Central memory CD8-positive, alpha-beta T cell (primary cell): ENCODE data around the gene MYL3.

Source experiments
- ATAC-seq: fragments of 150-1000 bp; cut with Tn5 transposase; replicated peaks from 2 replicates; pipeline ENCODE4 v1.10.0; 2022; ENCODE audit warnings: mild to moderate bottlenecking, moderate FRiP score, moderate number of reproducible peaks; ENCODE audit not compliant: poor library complexity, severe bottlenecking; ENCODE audit errors: extremely low read depth
- DNase-seq, 2 donors: peaks; one replicate each; pipeline ENCODE4 v3.0.0; 2021; ENCODE audit warnings: low spot score in 2 of 2
- H3K27ac Mint-ChIP-seq: one replicate; pipeline ENCODE4 v1.8.0; 2022; ENCODE audit warnings: low read depth, mild to moderate bottlenecking, moderate library complexity, mixed read lengths
- H3K27me3 Mint-ChIP-seq: one replicate; pipeline ENCODE4 v1.8.0; 2022; ENCODE audit warnings: mixed read lengths
- H3K36me3 Mint-ChIP-seq: one replicate; pipeline ENCODE4 v1.8.0; 2022; ENCODE audit warnings: mild to moderate bottlenecking, moderate library complexity, mixed read lengths; ENCODE audit not compliant: insufficient read depth
- H3K4me1 Mint-ChIP-seq: one replicate; pipeline ENCODE4 v1.8.0; 2022; ENCODE audit warnings: mixed read lengths
- H3K4me3 Mint-ChIP-seq: one replicate; pipeline ENCODE4 v1.8.0; 2022; ENCODE audit warnings: mild to moderate bottlenecking, moderate library complexity, mixed read lengths
- H3K9me3 Mint-ChIP-seq: one replicate; pipeline ENCODE4 v1.8.0; 2022; ENCODE audit warnings: mixed read lengths

Gene MYL3

DNA sequence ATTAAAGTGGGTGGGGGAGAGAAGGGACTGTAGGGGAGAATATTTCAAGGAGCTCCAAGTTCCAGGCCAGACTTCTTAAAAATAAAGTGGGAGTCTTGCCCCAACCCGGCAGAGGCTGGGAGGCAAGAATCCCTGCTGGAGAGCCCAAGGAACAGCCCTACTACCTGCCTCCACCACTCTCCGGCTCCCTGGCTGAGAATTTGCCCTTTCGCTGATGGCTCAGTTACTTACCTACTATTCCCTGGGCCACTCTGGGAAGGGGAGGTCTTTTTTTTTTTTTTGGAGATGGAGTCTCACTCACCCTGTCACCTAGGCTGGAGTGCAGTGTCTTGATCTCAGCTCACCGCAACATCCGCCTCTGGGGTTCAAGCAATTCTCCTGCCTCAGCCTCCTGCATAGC is 15.5 kb downstream of the MYL3 start:
- Mint-ChIP-seq H3K27ac (no peak overlapping the region), H3K4me3 (no peak overlapping the region), H3K4me1 (peaks cover 7% of the 10 kb centered on the region)

DNA sequence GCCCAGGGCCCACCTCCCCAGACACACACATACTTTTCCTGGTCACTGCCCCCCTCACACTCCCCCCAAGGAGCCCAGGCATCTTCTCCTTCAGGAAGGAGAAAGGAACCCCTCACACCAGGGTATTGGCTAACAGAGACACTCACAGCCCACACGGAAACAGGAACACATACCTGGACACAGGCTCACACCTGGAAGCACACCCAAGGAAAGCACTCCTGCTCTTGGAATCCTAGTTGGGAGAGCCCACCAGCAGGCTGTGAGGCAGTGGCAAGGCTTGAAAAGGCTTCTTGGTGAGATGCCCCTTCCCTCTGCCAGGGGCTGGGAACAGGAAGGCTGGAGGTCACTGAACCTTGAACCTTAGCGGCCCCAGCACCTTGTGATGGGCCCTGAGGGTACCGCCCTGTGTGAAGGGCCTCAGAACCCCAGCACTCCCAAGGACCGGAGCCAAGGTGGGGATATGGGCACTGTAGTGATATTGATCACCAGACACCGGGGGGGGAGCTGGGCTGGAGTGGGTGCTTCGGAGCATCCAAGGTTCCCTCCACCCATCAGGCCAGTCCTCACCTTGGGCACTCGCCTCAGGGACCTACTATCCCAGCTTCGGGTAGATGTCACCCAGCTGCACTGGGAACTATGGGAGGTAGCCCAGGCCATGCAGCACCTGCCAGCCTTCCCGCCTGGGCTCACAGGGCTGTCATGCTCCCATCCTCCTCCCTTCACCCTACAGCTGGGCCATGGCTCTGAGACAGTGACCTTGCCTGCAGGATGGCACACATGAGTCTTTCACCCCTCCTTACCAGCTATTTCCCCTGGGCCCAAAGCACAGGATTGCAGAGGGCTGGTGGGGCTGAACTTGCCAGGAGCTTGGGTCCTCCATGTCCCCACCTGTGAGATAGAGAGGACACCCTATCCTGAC is 16.4 kb downstream of the MYL3 start:
- peak overlapping the region; percentile 83 for H3K4me3 Mint-ChIP-seq
- H3K27me3 Mint-ChIP-seq, result no peaks in the 10 kb centered on the region
- ATAC-seq, result no peak
- H3K9me3 Mint-ChIP-seq, result peaks cover 6% of the 10 kb centered on the region
- peaks cover 7% of the 10 kb centered on the region for H3K4me1 Mint-ChIP-seq
- peaks cover 1% of the 10 kb centered on the region for H3K36me3 Mint-ChIP-seq
- no peak overlapping the region for H3K27ac Mint-ChIP-seq
- DNase-seq, result no peak

More for the DNA sequence above, 15.5 kb downstream of the MYL3 start:
- Mint-ChIP-seq H3K9me3 (peaks cover 5% of the 10 kb centered on the region), H3K36me3 (peaks cover 1% of the 10 kb centered on the region), H3K27me3 (no peaks in the 10 kb centered on the region)
- DNase-seq (no peak), ATAC-seq (no peak)

DNA sequence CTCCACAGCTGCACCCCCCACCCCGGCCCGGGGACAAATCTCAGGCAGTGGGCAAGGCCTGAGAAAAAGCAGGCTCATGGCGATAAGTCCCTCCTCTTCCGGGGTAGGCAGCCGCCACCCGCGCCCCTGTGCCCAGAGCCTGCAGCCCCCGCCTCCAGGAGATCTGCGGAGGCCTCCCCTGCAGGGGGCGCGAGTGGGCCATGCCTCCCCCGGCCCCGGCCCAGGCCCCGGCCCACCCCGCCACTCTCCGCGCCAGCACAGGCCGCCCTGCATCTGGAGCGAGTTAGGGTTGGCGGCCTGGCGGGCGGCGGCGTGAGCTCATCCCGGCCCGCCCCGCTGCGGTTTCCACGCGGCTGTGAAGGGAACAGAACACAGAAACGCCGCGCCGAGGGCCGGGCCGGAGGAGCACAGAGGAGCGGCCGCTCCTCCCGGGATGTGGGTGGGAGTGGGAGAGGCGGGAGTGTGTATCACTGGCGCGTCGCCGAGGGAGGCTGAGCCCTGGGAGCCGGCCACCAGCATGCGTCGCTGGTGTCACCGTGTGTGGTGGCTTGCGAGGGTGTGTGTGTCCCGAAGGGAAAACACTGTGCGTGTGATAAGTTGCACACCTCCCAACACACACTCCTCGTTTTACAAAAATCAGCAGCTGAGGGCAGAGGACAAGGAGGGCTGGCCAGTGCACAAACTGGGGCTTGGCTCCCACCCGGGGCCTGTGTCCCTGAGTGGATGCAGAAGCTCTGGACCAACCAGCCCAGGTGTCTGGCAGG is 17.2 kb downstream of the MYL3 start:
- H3K4me1 Mint-ChIP-seq, result peaks cover 7% of the 10 kb centered on the region
- H3K27me3 Mint-ChIP-seq, result no peaks in the 10 kb centered on the region
- peaks cover 11% of the 10 kb centered on the region for H3K9me3 Mint-ChIP-seq
- peak overlapping the region; percentile 83 for H3K4me3 Mint-ChIP-seq
- H3K27ac Mint-ChIP-seq, result peak overlapping the region; percentile 46
- ATAC-seq, result peak; percentile 86
- DNase-seq, result peak; percentile 52 to 62
- H3K36me3 Mint-ChIP-seq, result peaks cover 1% of the 10 kb centered on the region

DNA sequence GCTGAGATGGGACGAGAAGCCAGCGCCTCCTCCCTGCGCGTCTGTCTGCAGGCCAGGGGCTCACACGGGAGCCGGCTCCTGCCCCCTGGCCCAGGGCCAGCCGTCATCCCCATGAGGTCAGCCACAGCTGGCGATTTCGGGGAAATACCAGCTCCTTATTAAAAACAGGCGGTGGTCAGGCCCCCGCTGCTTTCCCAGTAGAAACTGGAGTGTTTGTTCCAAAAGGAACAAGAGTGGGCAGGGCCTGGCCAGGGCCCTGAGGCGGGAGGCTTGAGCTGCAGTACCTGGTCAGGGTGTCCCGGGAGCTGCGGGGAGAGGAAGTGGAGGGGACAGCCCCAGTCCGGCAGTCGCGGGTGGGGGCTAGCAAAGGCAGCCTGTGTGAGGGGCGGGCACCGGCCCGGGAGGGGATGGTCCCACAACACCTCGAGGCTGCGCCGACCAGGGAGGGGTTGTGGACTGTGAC is 17.8 kb downstream of the MYL3 start:
- Mint-ChIP-seq H3K36me3 (peaks cover 1% of the 10 kb centered on the region), H3K4me1 (peaks cover 7% of the 10 kb centered on the region), H3K4me3 (peak overlapping the region; percentile 83), H3K27me3 (no peaks in the 10 kb centered on the region), H3K9me3 (peaks cover 14% of the 10 kb centered on the region), H3K27ac (peak overlapping the region; percentile 46)
- ATAC-seq (peak; percentile 25), DNase-seq (no peak)

DNA sequence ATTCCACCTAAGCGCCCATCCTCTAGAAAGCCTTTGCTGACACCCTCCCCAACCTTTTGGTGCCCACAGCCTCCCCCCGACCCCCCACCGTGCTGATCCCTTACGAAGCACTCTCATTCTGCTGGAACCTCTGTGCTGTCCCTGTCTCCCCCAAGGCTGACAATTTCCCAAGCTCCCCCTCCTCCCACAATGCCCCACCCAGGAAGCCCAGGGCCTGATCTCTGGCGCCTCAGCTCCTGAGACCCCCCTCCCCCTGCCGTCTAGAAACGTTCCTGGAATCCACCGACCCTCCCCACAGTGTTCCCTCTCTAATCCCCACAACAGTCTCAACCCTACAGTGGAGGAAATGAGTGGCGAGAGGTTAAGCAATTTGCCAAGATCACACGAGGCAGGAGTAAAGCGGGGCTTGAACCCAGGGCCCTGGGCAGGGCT is 18.3 kb downstream of the MYL3 start:
- no peak for ATAC-seq
- H3K27ac Mint-ChIP-seq, result peak overlapping the region; percentile 46
- H3K9me3 Mint-ChIP-seq, result peaks cover 19% of the 10 kb centered on the region
- DNase-seq, result no peak
- peaks cover 1% of the 10 kb centered on the region for H3K36me3 Mint-ChIP-seq
- no peaks in the 10 kb centered on the region for H3K27me3 Mint-ChIP-seq
- peak overlapping the region; percentile 83 for H3K4me3 Mint-ChIP-seq
- peaks cover 7% of the 10 kb centered on the region for H3K4me1 Mint-ChIP-seq

DNA sequence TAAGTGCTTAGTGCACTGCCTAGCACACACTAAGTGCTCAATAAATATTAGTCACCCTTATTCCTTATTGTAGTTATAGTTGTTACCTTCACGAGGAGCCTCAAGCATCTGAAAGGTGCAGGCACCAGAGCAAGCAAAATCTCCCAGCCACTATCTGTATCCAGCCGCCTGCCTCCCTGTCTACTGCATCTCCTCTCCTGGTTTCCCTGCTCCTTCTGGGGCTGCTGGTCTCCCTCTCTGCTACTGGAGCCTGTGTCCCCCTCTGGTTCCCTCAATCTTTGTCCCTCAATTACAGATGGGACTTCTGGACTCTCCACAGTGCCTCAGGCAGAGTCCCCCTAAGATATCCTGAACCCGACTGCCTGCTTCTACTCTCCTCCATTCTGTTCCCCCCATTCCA is 18.8 kb downstream of the MYL3 start:
- H3K27ac Mint-ChIP-seq, result peak overlapping the region; percentile 46
- H3K4me3 Mint-ChIP-seq, result peak overlapping the region; percentile 83
- no peaks in the 10 kb centered on the region for H3K27me3 Mint-ChIP-seq
- peaks cover 7% of the 10 kb centered on the region for H3K4me1 Mint-ChIP-seq
- ATAC-seq (no peak), DNase-seq (no peak)
- H3K9me3 Mint-ChIP-seq, result peaks cover 19% of the 10 kb centered on the region
- peaks cover 1% of the 10 kb centered on the region for H3K36me3 Mint-ChIP-seq

DNA sequence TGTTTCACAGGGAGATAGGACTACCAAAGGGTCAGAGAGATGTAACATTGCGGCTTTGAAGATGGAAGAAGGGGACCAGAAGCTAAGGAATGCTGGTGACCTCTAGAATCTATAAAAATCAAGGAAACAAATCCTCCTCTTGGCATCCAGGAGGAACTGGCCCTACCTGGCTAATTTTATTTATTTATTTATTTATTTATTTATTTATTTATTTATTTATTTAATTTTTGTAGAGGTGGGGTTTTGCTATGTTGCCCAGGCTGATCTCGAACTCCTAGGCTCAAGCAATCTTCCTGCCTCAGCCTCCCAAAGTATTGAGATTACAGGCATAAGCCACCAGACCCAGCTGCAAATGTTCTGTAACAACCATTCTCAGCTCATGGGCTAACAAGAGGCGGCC is 19.7 kb downstream of the MYL3 start:
- peaks cover 7% of the 10 kb centered on the region for H3K4me1 Mint-ChIP-seq
- no peaks in the 10 kb centered on the region for H3K27me3 Mint-ChIP-seq
- no peak overlapping the region for H3K27ac Mint-ChIP-seq
- peaks cover 1% of the 10 kb centered on the region for H3K36me3 Mint-ChIP-seq
- DNase-seq (no peak), ATAC-seq (no peak)
- no peak overlapping the region for H3K4me3 Mint-ChIP-seq
- H3K9me3 Mint-ChIP-seq, result peaks cover 26% of the 10 kb centered on the region

DNA sequence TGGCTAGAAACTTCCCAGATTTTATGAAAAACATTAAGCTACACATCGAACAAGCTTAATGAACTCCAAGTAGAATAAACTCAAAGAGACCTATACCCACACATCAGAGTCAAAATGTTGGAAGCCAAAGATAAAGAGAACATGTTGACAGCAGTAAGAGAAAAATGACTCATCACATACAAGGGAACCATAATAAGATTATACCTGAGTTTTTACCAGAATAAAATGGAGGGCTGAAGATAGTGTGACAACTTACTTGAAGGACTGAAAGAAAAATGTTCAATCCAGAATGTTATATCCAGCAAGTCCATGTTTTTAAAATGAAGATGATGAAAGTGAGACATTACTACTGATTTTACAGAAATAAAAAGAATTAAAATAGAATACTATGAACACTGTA is 22.8 kb downstream of the MYL3 start:
- H3K4me1 Mint-ChIP-seq, result peaks cover 7% of the 10 kb centered on the region
- no peaks in the 10 kb centered on the region for H3K27me3 Mint-ChIP-seq
- no peak overlapping the region for H3K27ac Mint-ChIP-seq
- peaks cover under 1% of the 10 kb centered on the region for H3K36me3 Mint-ChIP-seq
- no peak overlapping the region for H3K4me3 Mint-ChIP-seq
- peaks cover 38% of the 10 kb centered on the region for H3K9me3 Mint-ChIP-seq
- DNase-seq (no peak), ATAC-seq (no peak)

DNA sequence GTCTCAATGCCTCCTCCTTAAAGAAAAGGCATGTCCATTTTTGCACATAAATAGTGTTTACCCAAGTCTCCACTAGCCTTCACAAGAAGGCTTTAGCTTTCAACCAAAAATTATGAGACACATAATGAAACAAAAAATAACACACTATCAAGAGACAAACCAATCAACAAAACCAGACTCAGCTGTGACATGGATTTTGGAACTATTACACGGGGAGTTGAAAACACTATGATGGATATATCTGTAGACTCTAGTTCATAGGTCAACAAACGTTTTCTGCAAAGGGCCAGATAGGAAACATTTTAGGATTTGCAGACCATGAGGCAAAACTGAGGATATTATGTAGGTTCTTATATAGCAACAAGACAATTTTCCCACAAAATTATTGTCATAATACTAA is 24.9 kb downstream of the MYL3 start:
- DNase-seq, result no peak
- H3K27me3 Mint-ChIP-seq, result no peaks in the 10 kb centered on the region
- no peak overlapping the region for H3K4me3 Mint-ChIP-seq
- no peak for ATAC-seq
- no peak overlapping the region for H3K27ac Mint-ChIP-seq
- H3K4me1 Mint-ChIP-seq, result no peaks in the 10 kb centered on the region
- H3K36me3 Mint-ChIP-seq, result no peaks in the 10 kb centered on the region
- H3K9me3 Mint-ChIP-seq, result peaks cover 38% of the 10 kb centered on the region

DNA sequence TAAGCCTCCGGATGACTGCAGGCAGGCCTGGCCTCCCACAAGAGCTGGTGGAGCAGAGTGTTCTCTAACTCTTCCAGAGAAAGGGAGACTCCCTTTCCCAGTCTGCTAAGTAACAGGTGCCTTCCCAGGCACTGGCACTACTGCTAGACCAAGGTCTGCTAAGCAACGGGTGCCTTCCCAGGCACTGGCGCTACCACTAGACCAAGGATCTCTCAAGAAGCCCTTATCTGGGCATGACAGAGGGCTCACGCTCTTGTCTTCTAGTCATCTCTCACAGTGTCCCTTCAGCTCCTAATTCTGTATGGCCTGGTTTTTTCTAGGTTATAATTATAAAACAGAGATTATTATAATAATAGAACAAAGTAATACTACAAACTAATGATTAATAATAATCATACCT is 27.8 kb downstream of the MYL3 start:
- Mint-ChIP-seq H3K36me3 (no peaks in the 10 kb centered on the region), H3K9me3 (peaks cover 25% of the 10 kb centered on the region), H3K27ac (no peak overlapping the region), H3K4me3 (no peak overlapping the region), H3K4me1 (no peaks in the 10 kb centered on the region), H3K27me3 (no peaks in the 10 kb centered on the region)
- no peak for DNase-seq
- ATAC-seq, result no peak

DNA sequence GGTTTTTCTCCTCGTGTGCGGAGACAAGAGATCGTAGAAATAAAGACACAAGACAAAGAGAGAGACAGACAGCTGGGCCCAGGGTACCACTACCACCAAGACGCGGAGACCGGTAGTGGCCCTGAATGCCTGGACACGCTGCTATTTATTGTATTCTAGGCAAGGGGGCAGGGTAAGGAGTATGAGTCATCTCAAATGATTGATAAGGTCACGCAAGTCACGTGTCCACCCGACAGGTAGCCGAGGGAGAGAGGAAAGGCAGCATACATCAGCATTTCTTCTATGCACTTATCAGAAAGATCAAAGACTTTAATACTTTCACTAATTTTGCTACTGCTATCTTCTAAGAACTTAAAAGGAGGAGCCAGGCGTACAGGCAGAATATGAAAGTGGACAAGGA is 28.2 kb downstream of the MYL3 start:
- ATAC-seq, result no peak
- H3K36me3 Mint-ChIP-seq, result no peaks in the 10 kb centered on the region

DNA sequence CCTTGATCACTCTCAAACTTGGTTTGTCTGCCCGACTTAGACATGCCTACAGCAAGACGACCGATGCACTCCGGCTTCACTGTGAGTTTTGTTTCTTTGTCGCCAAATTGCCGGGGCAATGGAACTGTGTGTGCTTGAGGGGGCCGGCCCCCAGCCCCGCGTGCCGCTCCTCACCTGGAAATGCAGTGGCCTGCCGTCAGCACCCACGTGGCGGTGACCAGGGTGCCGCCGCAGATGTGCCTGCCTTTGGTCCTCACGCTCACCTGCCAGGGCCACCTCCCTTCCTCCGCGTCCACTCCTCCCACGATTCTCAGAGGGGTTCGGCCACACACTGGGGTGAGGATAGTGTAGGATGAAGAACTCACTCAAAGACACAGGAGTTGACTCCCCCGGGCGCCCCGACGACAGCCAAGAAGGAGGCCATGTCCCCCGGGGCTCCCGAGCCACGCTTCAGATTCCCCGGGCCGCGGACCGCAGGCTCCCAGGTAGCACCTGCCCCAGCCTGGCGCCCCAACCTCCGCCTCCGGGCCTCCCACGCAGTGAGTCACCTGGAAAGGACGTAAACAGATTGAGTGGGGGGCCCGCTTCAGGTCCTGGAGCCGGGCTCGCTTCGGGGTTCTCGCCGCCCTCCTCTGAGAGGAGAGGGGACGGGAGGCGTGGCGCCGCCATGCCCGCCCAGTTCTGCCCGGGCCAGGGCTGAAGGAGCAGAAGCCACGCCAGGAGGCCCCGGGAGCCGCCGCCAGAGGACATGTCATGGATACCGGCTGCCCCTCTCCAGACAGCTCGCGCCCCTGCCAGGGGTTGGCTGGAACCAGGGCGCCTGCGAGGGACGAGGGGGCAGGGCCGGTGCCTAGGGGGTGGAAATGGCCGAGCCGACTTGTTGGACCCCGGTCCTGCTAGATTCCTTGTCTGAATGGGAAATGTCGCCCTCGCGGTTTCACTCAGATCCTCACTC is 29.6 kb downstream of the MYL3 start:
- H3K27me3 Mint-ChIP-seq, result no peaks in the 10 kb centered on the region
- DNase-seq, result no peak

More for the DNA sequence above, 28.2 kb downstream of the MYL3 start:
- Mint-ChIP-seq H3K9me3 (peaks cover 20% of the 10 kb centered on the region), H3K27ac (no peak overlapping the region), H3K27me3 (no peaks in the 10 kb centered on the region), H3K4me1 (peaks cover 2% of the 10 kb centered on the region), H3K4me3 (no peak overlapping the region)
- no peak for DNase-seq

More for the DNA sequence above, 29.6 kb downstream of the MYL3 start:
- Mint-ChIP-seq H3K9me3 (peaks cover 12% of the 10 kb centered on the region), H3K27ac (no peak overlapping the region), H3K36me3 (no peaks in the 10 kb centered on the region), H3K4me3 (no peak overlapping the region), H3K4me1 (peaks cover 8% of the 10 kb centered on the region)
- ATAC-seq, result no peak
